GM21381 (cell line): ENCODE measurements around the gene DDR2.

Source experiments
- ATAC-seq: cut with Tn5 transposase; IDR thresholded peaks from one replicate; pipeline ENCODE4 v1.9.1; 2021; ENCODE audit warnings: mild to moderate bottlenecking, moderate library complexity; ENCODE audit not compliant: unreplicated experiment

Gene DDR2

GRCh38 chr1:162629077-162629627 is 3.1 kb upstream of the DDR2 start:
- no peak for ATAC-seq

GRCh38 chr1:162629651-162630050 is 2.6 kb upstream of the DDR2 start:
- ATAC-seq: no peak

GRCh38 chr1:162631546-162632191 is 595 bp upstream of the DDR2 start:
- ATAC-seq: no peak

GRCh38 chr1:162632698-162633080 is 425 bp downstream of the DDR2 start:
- no peak for ATAC-seq

GRCh38 chr1:162633081-162633762 is 958 bp downstream of the DDR2 start:
- ATAC-seq: peak; percentile 54

- no peak for ATAC-seq
Observed at GRCh38 chr1:162635418-162635817, 3.2 kb downstream of the DDR2 start.

GRCh38 chr1:162639718-162640117 is 7.5 kb downstream of the DDR2 start:
- ATAC-seq: no peak

- no peak for ATAC-seq
Observed at GRCh38 chr1:162641114-162641513, 8.8 kb downstream of the DDR2 start.

GRCh38 chr1:162644986-162645314 is 12.7 kb downstream of the DDR2 start:
- no peak for ATAC-seq

- no peak for ATAC-seq
Observed at GRCh38 chr1:162645666-162646065, 13.4 kb downstream of the DDR2 start.

GRCh38 chr1:162649583-162649982 is 17.3 kb downstream of the DDR2 start:
- ATAC-seq: no peak

GRCh38 chr1:162654915-162655620 is 22.8 kb downstream of the DDR2 start:
- no peak for ATAC-seq

- no peak for ATAC-seq
Observed at GRCh38 chr1:162656266-162656665, 24.0 kb downstream of the DDR2 start.

GRCh38 chr1:162660574-162660973 is 28.3 kb downstream of the DDR2 start:
- no peak for ATAC-seq

GRCh38 chr1:162661336-162661735 is 29.1 kb downstream of the DDR2 start:
- no peak for ATAC-seq

- no peak for ATAC-seq
Observed at GRCh38 chr1:162662013-162662412, 29.7 kb downstream of the DDR2 start.

GRCh38 chr1:162663086-162663485 is 30.8 kb downstream of the DDR2 start:
- ATAC-seq: no peak

GRCh38 chr1:162663589-162664106 is 31.4 kb downstream of the DDR2 start:
- no peak for ATAC-seq

- no peak for ATAC-seq
Observed at GRCh38 chr1:162666006-162666645, 33.9 kb downstream of the DDR2 start.

GRCh38 chr1:162667381-162668080 is 35.3 kb downstream of the DDR2 start:
- ATAC-seq: no peak
